ENCODE measurements around the gene SFRP4. TPM values are rescaled to one million over a fixed set of nuclear protein-coding genes. Genes with fewer than 3 reads are reported as not detected.
A peak's percentile ranks its signal among the peaks of the same experiment; 100 is the strongest.

SFRP4 gene
- polyA plus RNA-seq, 1 experiment: 0.16 TPM

GRCh38 chr7:37923996-37924395 is 7.4 kb upstream of the SFRP4 start:
- H3K36me3 ChIP-seq (ENCODE audit: control insufficient read depth, insufficient read depth, low read length): no peaks in the 10 kb centered on the region
- POLR2A ChIA-PET: no interaction called here
- TF ChIP-seq CTCF (IDR thresholded peaks at IDR 0.05; ENCODE audit: insufficient read depth, low read depth, low read length): no peak
- CTCF ChIA-PET: no interaction called here
- H3K27me3 ChIP-seq (ENCODE audit: control insufficient read depth, insufficient read depth, low read length): peaks cover 2% of the 10 kb centered on the region; the same call in 1 of the 2 replicates
- H3K4me3 ChIP-seq (ENCODE audit: low read depth, low read length): no peak overlapping the region
- DNase-seq (ENCODE audit: low read depth): no peak

- no peak for DNase-seq (ENCODE audit: low read depth)
- no peak for TF ChIP-seq CTCF (IDR thresholded peaks at IDR 0.05; ENCODE audit: insufficient read depth, low read depth, low read length)
- Histone ChIP-seq H3K27me3 (ENCODE audit: control insufficient read depth, insufficient read depth, low read length) (peaks cover 5% of the 10 kb centered on the region), H3K36me3 (ENCODE audit: control insufficient read depth, insufficient read depth, low read length) (no peaks in the 10 kb centered on the region), H3K4me3 (ENCODE audit: low read depth, low read length) (no peak overlapping the region)
- POLR2A ChIA-PET: no interaction called here
- CTCF ChIA-PET: interaction anchor here (1.4 kb wide), 1 partner anchor 79 kb away, joined by 3 read pairs; no protein-coding TSS in a partner anchor
Observed at GRCh38 chr7:37921876-37922275, 5.3 kb upstream of the SFRP4 start.

GRCh38 chr7:37920849-37921805 is 4.5 kb upstream of the SFRP4 start:
- no peak for DNase-seq (ENCODE audit: low read depth)
- Histone ChIP-seq H3K36me3 (ENCODE audit: control insufficient read depth, insufficient read depth, low read length) (no peaks in the 10 kb centered on the region), H3K4me3 (ENCODE audit: low read depth, low read length) (peak overlapping the region; percentile 41), H3K27me3 (ENCODE audit: control insufficient read depth, insufficient read depth, low read length) (peaks cover 8% of the 10 kb centered on the region)
- ChIA-PET POLR2A (no interaction called here), CTCF (interaction anchor here (1.4 kb wide), 1 partner anchor 79 kb away, joined by 3 read pairs; no protein-coding TSS in a partner anchor)
- TF ChIP-seq CTCF (IDR thresholded peaks at IDR 0.05; ENCODE audit: insufficient read depth, low read depth, low read length): peak; percentile 28

GRCh38 chr7:37920305-37920848 is 3.8 kb upstream of the SFRP4 start, which contains the start of gene EPDR1:
Gene EPDR1 (plus strand): TSS chr7:37920640. CDS start chr7:37920940, 300 bp downstream.
- Histone ChIP-seq H3K36me3 (ENCODE audit: control insufficient read depth, insufficient read depth, low read length) (no peaks in the 10 kb centered on the region), H3K4me3 (ENCODE audit: low read depth, low read length) (peak within 1 kb of the TSS; percentile 41), H3K27me3 (ENCODE audit: control insufficient read depth, insufficient read depth, low read length) (peaks cover 10% of the 10 kb centered on the region)
- POLR2A ChIA-PET: no interaction called here
- DNase-seq (ENCODE audit: low read depth): no peak
- no peak; the same call in 1 of the 2 replicates for TF ChIP-seq CTCF (IDR thresholded peaks at IDR 0.05; ENCODE audit: insufficient read depth, low read depth, low read length)
- CTCF ChIA-PET: interaction anchor here (2.6 kb wide), 1 partner anchor 19 kb away, joined by 11 read pairs; no protein-coding TSS in a partner anchor

GRCh38 chr7:37918526-37918925 is 1.9 kb upstream of the SFRP4 start:
- ChIA-PET CTCF (interaction anchor here (1.6 to 3.1 kb wide), 3 partner anchors 9 to 17 kb away, joined by 8 to 19 read pairs (median 11); no protein-coding TSS in a partner anchor), POLR2A (no interaction called here)
- no peak for TF ChIP-seq CTCF (IDR thresholded peaks at IDR 0.05; ENCODE audit: insufficient read depth, low read depth, low read length)
- no peak for DNase-seq (ENCODE audit: low read depth)
- Histone ChIP-seq H3K36me3 (ENCODE audit: control insufficient read depth, insufficient read depth, low read length) (no peaks in the 10 kb centered on the region), H3K4me3 (ENCODE audit: low read depth, low read length) (no peak overlapping the region), H3K27me3 (ENCODE audit: control insufficient read depth, insufficient read depth, low read length) (peaks cover 10% of the 10 kb centered on the region)
